ENCODE data around the gene TSPAN9. TPM values are rescaled to one million over a fixed set of nuclear protein-coding genes. Genes with fewer than 3 reads are reported as not detected.
A peak's percentile ranks its signal among the peaks of the same experiment; 100 is the strongest.

Gene TSPAN9
- total and polyA plus RNA-seq, 2 of the 4 experiments (the other 2 are of a cell fraction) = 17.7 to 39.1 TPM

- CTCF ChIA-PET = no interaction called here
- 87% methylated on average over 3 of the region's 6 CpGs; no CpG with 5 or more reads in 1 of the 2 experiments for WGBS, 2 experiments (ENCODE audit: extremely low coverage in 2 of 2, insufficient read length in 1 of 2)
Measured at GRCh38 chr12:3083241-3083920, 6.2 kb downstream of the TSPAN9 start.

More at GRCh38 chr12:3083241-3083920, 6.2 kb downstream of the TSPAN9 start:
- Histone ChIP-seq H3K4ac (ENCODE audit: low read depth, low read length) (no peak overlapping the region), H3K36me3 (ENCODE audit: control insufficient read depth, insufficient read depth, low read length) (peaks cover 5% of the 10 kb centered on the region), H2AK9ac (replicated peaks; ENCODE audit: low read depth, low read length, poor library complexity) (no peak overlapping the region), H4K5ac (ENCODE audit: low read depth, low read length) (0 out of 2 replicates have a peak overlapping the region, but pooled peaks have one; percentile 9), H2AFZ (replicated peaks; ENCODE audit: low read length, poor library complexity) (peak overlapping the region; percentile 70), H2BK15ac (ENCODE audit: low read depth, low read length) (no peak overlapping the region), H2AK5ac (ENCODE audit: low read depth, low read length) (no peak overlapping the region; the same call in 1 of the 2 replicates), H3K23ac (ENCODE audit: low read depth, low read length) (no peak overlapping the region), H3K79me1 (ENCODE audit: low read depth in 1 of 2, low read length in 2 of 2) (peaks cover 14 to 59% of the 10 kb centered on the region in 2 experiments), H3K9me1 (ENCODE audit: insufficient read depth, low read length) (peaks cover 13% of the 10 kb centered on the region; the same call in 1 of the 2 replicates), H3K56ac (ENCODE audit: extremely low read depth, insufficient read depth, low read length) (no peak overlapping the region), H3K14ac (replicated peaks; ENCODE audit: low read depth, low read length) (no peak overlapping the region; the same call in 1 of the 2 replicates), H3K4me2 (ENCODE audit: low read depth, low read length) (no peak overlapping the region), H4K8ac (ENCODE audit: low read depth in 2 of 2, low read length in 2 of 2) (peak overlapping the region in 1 of 2 experiments; percentile 30; a peak in 2 of 4 replicates), H3K27ac (ENCODE audit: insufficient read depth, low read length) (no peak overlapping the region), H2BK20ac (ENCODE audit: low read depth, low read length) (no peak overlapping the region), H2BK120ac (ENCODE audit: low read depth, low read length) (no peak overlapping the region), H3K18ac (ENCODE audit: low read depth, low read length) (no peak overlapping the region), H4K20me1 (ENCODE audit: insufficient read depth, low read length) (peaks cover 13% of the 10 kb centered on the region), H2BK5ac (ENCODE audit: low read depth, low read length, poor library complexity, severe bottlenecking) (no peak overlapping the region), H3K27me3 (ENCODE audit: control insufficient read depth, insufficient read depth, low read length) (no peaks in the 10 kb centered on the region), H4K91ac (ENCODE audit: insufficient read depth, low read depth, low read length) (no peak overlapping the region), H3K4me1 (ENCODE audit: control insufficient read depth, insufficient read depth, low read length) (peaks cover 2% of the 10 kb centered on the region; the same call in 1 of the 2 replicates), H3K9ac (ENCODE audit: low read depth, low read length) (no peak overlapping the region), H3K4me3 (ENCODE audit: insufficient read depth, low read depth, low read length) (no peak overlapping the region), H3K9me3 (ENCODE audit: control insufficient read depth, insufficient read depth, low read length) (no peaks in the 10 kb centered on the region)
- dilution Hi-C loops (cut with HindIII; ENCODE audit: low sequenced_read_pairs, unreplicated experiment) = no loop called here
- in situ Hi-C loops (cut with MboI; ENCODE audit: low sequenced_read_pairs) = no loop called here
- DNase-seq = no peak
- intact Hi-C loops (cut with micrococcal nuclease) = no loop called here
- TF ChIP-seq, protein P1, sequence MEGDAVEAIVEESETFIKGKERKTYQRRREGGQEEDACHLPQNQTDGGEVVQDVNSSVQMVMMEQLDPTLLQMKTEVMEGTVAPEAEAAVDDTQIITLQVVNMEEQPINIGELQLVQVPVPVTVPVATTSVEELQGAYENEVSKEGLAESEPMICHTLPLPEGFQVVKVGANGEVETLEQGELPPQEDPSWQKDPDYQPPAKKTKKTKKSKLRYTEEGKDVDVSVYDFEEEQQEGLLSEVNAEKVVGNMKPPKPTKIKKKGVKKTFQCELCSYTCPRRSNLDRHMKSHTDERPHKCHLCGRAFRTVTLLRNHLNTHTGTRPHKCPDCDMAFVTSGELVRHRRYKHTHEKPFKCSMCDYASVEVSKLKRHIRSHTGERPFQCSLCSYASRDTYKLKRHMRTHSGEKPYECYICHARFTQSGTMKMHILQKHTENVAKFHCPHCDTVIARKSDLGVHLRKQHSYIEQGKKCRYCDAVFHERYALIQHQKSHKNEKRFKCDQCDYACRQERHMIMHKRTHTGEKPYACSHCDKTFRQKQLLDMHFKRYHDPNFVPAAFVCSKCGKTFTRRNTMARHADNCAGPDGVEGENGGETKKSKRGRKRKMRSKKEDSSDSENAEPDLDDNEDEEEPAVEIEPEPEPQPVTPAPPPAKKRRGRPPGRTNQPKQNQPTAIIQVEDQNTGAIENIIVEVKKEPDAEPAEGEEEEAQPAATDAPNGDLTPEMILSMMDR (conservative IDR thresholded peaks at IDR 0.05; ENCODE audit: low read depth, low read length) = no peak
- TF ChIP-seq FOS (IDR thresholded peaks at IDR 0.05; ENCODE audit: low read depth, low read length) (no peak), RFX5 (IDR thresholded peaks at IDR 0.05; ENCODE audit: low read depth, low read length) (no peak), ELK1 (IDR thresholded peaks at IDR 0.05; ENCODE audit: borderline replicate concordance, low read depth, low read length) (no peak), POLR2A (IDR thresholded peaks at IDR 0.05; ENCODE audit: low read depth, low read length) (no peak)
- BruUV-seq (replicated peaks) = no TSS peak
- ATAC-seq (ENCODE audit: low read depth) = no peak
- POLR2A ChIA-PET (ENCODE audit: unreplicated experiment) = no interaction called here
